Right lobe of liver (tissue), 4 donors: Measurements from ENCODE around the gene UBASH3B.

Source experiments
- CTCF ChIP-seq, 4 donors: fragments of 200-600 bp in 3 of 4; fragments of 450-650 bp in 1 of 4; IDR thresholded peaks; one replicate each; pipeline versions ENCODE4 v1.5.1 to v1.8.0; 2016 to 2022; ENCODE audit warnings: antibody characterized with exemption in 4 of 4, mild to moderate bottlenecking in 2 of 4
- POLR2A ChIP-seq: fragments of 450-650 bp; IDR thresholded peaks from one replicate; pipeline ENCODE4 v1.6.1; 2017; ENCODE audit warnings: antibody characterized with exemption, mild to moderate bottlenecking
- donor health status: DM: no; HTN: no; CAD: no.
- donor health status: DM: no; HTN: no; CAD: no.
- donor health status: DM: no; HTN: yes; CAD: no.

- TF ChIP-seq CTCF (IDR thresholded peaks at IDR 0.05) (no peak), POLR2A (no peak)
Measured at GRCh38 chr11:122721201-122721963, 65.9 kb downstream of the UBASH3B start.
